Mesenchymal stem cell (in vitro differentiated cells and primary cell): ENCODE results near the gene LRP1B.

ENCODE experiments used
- DNase-seq: peaks from one replicate; pipeline ENCODE4 v3.0.0-alpha.2; 2013
- H2AFZ ChIP-seq: one replicate; pipeline ENCODE4 v1.6.1; 2013; ENCODE audit warnings: low read depth, mild to moderate bottlenecking, control low read depth, inconsistent platforms, low read length, moderate library complexity
- H2AK5ac ChIP-seq: 2 replicates; pipeline ENCODE4 v1.6.1; 2013; ENCODE audit warnings: low read length, moderate library complexity, mild to moderate bottlenecking, inconsistent platforms; ENCODE audit not compliant: severe bottlenecking
- H2BK120ac ChIP-seq: one replicate; pipeline ENCODE4 v1.6.1; 2013; ENCODE audit warnings: low read depth, mild to moderate bottlenecking, inconsistent platforms, low read length, moderate library complexity
- H2BK12ac ChIP-seq, 2 experiments: one replicate each; pipeline ENCODE4 v1.6.1; 2013; ENCODE audit warnings: inconsistent platforms in 2 of 2, low read length in 2 of 2, mild to moderate bottlenecking in 2 of 2, moderate library complexity in 2 of 2, control low read depth in 1 of 2
- H2BK15ac ChIP-seq: one replicate; pipeline ENCODE4 v1.6.1; 2013; ENCODE audit warnings: mild to moderate bottlenecking, low read depth, inconsistent platforms; ENCODE audit not compliant: poor library complexity, severe bottlenecking
- H2BK5ac ChIP-seq: 2 replicates; pipeline ENCODE4 v1.6.1; 2013; ENCODE audit warnings: low read depth, mild to moderate bottlenecking, low read length, control low read depth, inconsistent platforms; ENCODE audit not compliant: poor library complexity, severe bottlenecking
- H3K14ac ChIP-seq, 2 experiments: one replicate each; pipeline ENCODE4 v1.6.1; 2013; ENCODE audit warnings: inconsistent platforms in 2 of 2, low read length in 2 of 2, control low read depth in 1 of 2, mild to moderate bottlenecking in 1 of 2, moderate library complexity in 1 of 2
- H3K18ac ChIP-seq, 2 experiments: one replicate each; pipeline ENCODE4 v1.6.1; 2013; ENCODE audit warnings: inconsistent platforms in 2 of 2, low read length in 2 of 2, control low read depth in 1 of 2, low read depth in 1 of 2, mild to moderate bottlenecking in 1 of 2
- H3K23ac ChIP-seq, 2 experiments: one replicate each; pipeline ENCODE4 v1.6.1; 2013; ENCODE audit warnings: inconsistent platforms in 2 of 2, low read length in 2 of 2, mild to moderate bottlenecking in 2 of 2, moderate library complexity in 2 of 2, control low read depth in 1 of 2
- H3K27ac ChIP-seq: 2 replicates; pipeline ENCODE4 v1.5.1; 2013; ENCODE audit warnings: mild to moderate bottlenecking, moderate library complexity, low read length, control low read depth, inconsistent platforms; ENCODE audit not compliant: poor library complexity, severe bottlenecking
- H3K27me3 ChIP-seq, 2 experiments: 2 replicates each; pipeline versions ENCODE4 v1.6.1 to v1.7.0; 2013; ENCODE audit warnings: low read length in 2 of 2, mild to moderate bottlenecking in 2 of 2, moderate library complexity in 2 of 2, control low read depth in 1 of 2, inconsistent platforms in 1 of 2; ENCODE audit not compliant: control insufficient read depth in 1 of 2, insufficient read depth in 1 of 2
- H3K36me3 ChIP-seq, 2 experiments: 2 replicates each; pipeline versions ENCODE4 v1.6.1 to v1.7.0; 2013; ENCODE audit warnings: low read length in 2 of 2, control low read depth in 1 of 2, inconsistent platforms in 1 of 2, low read depth in 1 of 2, mild to moderate bottlenecking in 1 of 2; ENCODE audit not compliant: insufficient read depth in 2 of 2, control insufficient read depth in 1 of 2
- H3K4ac ChIP-seq, 2 experiments: one replicate each; pipeline ENCODE4 v1.6.1; 2013; ENCODE audit warnings: inconsistent platforms in 2 of 2, low read length in 2 of 2, mild to moderate bottlenecking in 2 of 2, moderate library complexity in 2 of 2, control low read depth in 1 of 2, low read depth in 1 of 2
- H3K4me1 ChIP-seq: 2 replicates; pipeline ENCODE4 v1.6.1; 2013; ENCODE audit warnings: low read depth, low read length, control low read depth; ENCODE audit not compliant: control insufficient read depth, insufficient read depth
- H3K4me2 ChIP-seq: 2 replicates; pipeline ENCODE4 v1.6.1; 2013; ENCODE audit warnings: low read length, mild to moderate bottlenecking, inconsistent platforms; ENCODE audit not compliant: poor library complexity, severe bottlenecking
- H3K4me3 ChIP-seq, 2 experiments: 2 replicates each; pipeline versions ENCODE4 v1.5.1 to v1.7.0; 2013; ENCODE audit warnings: low read length in 2 of 2, mild to moderate bottlenecking in 2 of 2, control low read depth in 1 of 2, low read depth in 1 of 2; ENCODE audit not compliant: insufficient read depth in 1 of 2
- H3K79me1 ChIP-seq: replicated peaks from 2 replicates; pipeline ENCODE4 v1.6.1; 2013; ENCODE audit warnings: mild to moderate bottlenecking, control low read depth, low read length, inconsistent platforms; ENCODE audit not compliant: poor library complexity, severe bottlenecking
- H3K9ac ChIP-seq: 2 replicates; pipeline ENCODE4 v1.7.0; 2013; ENCODE audit warnings: mild to moderate bottlenecking, low read length, moderate library complexity
- H3K9me3 ChIP-seq: 2 replicates; pipeline ENCODE4 v1.7.0; 2013; ENCODE audit warnings: mild to moderate bottlenecking, low read length; ENCODE audit not compliant: control insufficient read depth
- H4K8ac ChIP-seq: one replicate; pipeline ENCODE4 v1.6.1; 2013; ENCODE audit warnings: inconsistent platforms, mild to moderate bottlenecking, low read length, moderate library complexity
- H4K91ac ChIP-seq: one replicate; pipeline ENCODE4 v1.6.1; 2013; ENCODE audit warnings: mild to moderate bottlenecking, low read length, inconsistent platforms
- WGBS: methylation state at CpG from one replicate; pipeline ENCODE4 v1.1.7; 2013; ENCODE audit warnings: mixed read lengths; 5-methylcytosine and 5-hydroxymethylcytosine counted together

Gene LRP1B

GRCh38 chr2:140249821-140250220, 1881.0 kb downstream of the LRP1B start:
- Histone ChIP-seq H3K4me2 (no peak overlapping the region), H3K4ac (no peak overlapping the region), H3K23ac (no peak overlapping the region), H4K8ac (no peak overlapping the region), H2BK12ac (no peak overlapping the region), H3K9ac (no peak overlapping the region), H3K36me3 (no peaks in the 10 kb centered on the region), H2AFZ (no peak overlapping the region), H3K18ac (no peak overlapping the region), H3K14ac (no peak overlapping the region), H3K4me1 (no peaks in the 10 kb centered on the region), H2BK5ac (no peak overlapping the region), H3K27me3 (no peaks in the 10 kb centered on the region), H3K27ac (no peak overlapping the region), H3K4me3 (no peak overlapping the region), H3K9me3 (no peaks in the 10 kb centered on the region), H3K79me1 (no peaks in the 10 kb centered on the region), H2BK120ac (no peak overlapping the region), H2AK5ac (no peak overlapping the region), H4K91ac (no peak overlapping the region), H2BK15ac (no peak overlapping the region)
- 89% methylated on average over 3 of the region's 4 CpGs for WGBS
- DNase-seq, result no peak

GRCh38 chr2:140248623-140249022, 1882.2 kb downstream of the LRP1B start:
- Histone ChIP-seq H3K27me3 (no peaks in the 10 kb centered on the region), H2AK5ac (no peak overlapping the region), H3K9me3 (no peaks in the 10 kb centered on the region), H2AFZ (no peak overlapping the region), H3K23ac (no peak overlapping the region), H3K18ac (no peak overlapping the region), H2BK5ac (no peak overlapping the region), H3K4me3 (no peak overlapping the region), H3K27ac (no peak overlapping the region), H3K4ac (no peak overlapping the region), H2BK12ac (no peak overlapping the region), H3K9ac (no peak overlapping the region), H3K14ac (no peak overlapping the region), H3K36me3 (no peaks in the 10 kb centered on the region), H3K4me1 (no peaks in the 10 kb centered on the region), H4K91ac (no peak overlapping the region), H4K8ac (no peak overlapping the region), H3K79me1 (no peaks in the 10 kb centered on the region), H2BK120ac (no peak overlapping the region), H2BK15ac (no peak overlapping the region), H3K4me2 (no peak overlapping the region)
- WGBS, result no CpG with 5 or more reads among the region's 2 CpGs
- DNase-seq, result no peak

GRCh38 chr2:140247451-140248195, 1883.2 kb downstream of the LRP1B start:
- Histone ChIP-seq H3K36me3 (no peaks in the 10 kb centered on the region), H3K79me1 (no peaks in the 10 kb centered on the region), H3K14ac (no peak overlapping the region), H2BK5ac (no peak overlapping the region), H3K27ac (no peak overlapping the region), H2BK12ac (no peak overlapping the region), H3K23ac (no peak overlapping the region), H2AFZ (no peak overlapping the region), H2AK5ac (no peak overlapping the region), H3K18ac (no peak overlapping the region), H3K4me1 (no peaks in the 10 kb centered on the region), H3K4me3 (peak overlapping the region in 1 of 2 experiments; percentile 32), H2BK15ac (no peak overlapping the region), H2BK120ac (no peak overlapping the region), H3K27me3 (no peaks in the 10 kb centered on the region), H3K4ac (no peak overlapping the region), H3K9ac (peak overlapping the region; percentile 11), H4K8ac (no peak overlapping the region), H4K91ac (no peak overlapping the region), H3K4me2 (no peak overlapping the region), H3K9me3 (no peaks in the 10 kb centered on the region)
- 76% methylated on average over 4 of the region's 4 CpGs for WGBS
- DNase-seq, result peak; percentile 17

GRCh38 chr2:140246957-140247356, 1883.9 kb downstream of the LRP1B start:
- no CpG with 5 or more reads among the region's 1 CpG for WGBS
- Histone ChIP-seq H3K9ac (no peak overlapping the region), H2BK15ac (no peak overlapping the region), H3K4me1 (no peaks in the 10 kb centered on the region), H3K27ac (no peak overlapping the region), H3K23ac (no peak overlapping the region), H2BK12ac (no peak overlapping the region), H3K9me3 (no peaks in the 10 kb centered on the region), H2BK120ac (no peak overlapping the region), H3K4me2 (no peak overlapping the region), H3K79me1 (no peaks in the 10 kb centered on the region), H3K36me3 (no peaks in the 10 kb centered on the region), H3K4me3 (no peak overlapping the region), H3K14ac (no peak overlapping the region), H4K8ac (no peak overlapping the region), H2BK5ac (no peak overlapping the region), H4K91ac (no peak overlapping the region), H2AK5ac (no peak overlapping the region), H3K18ac (no peak overlapping the region), H2AFZ (no peak overlapping the region), H3K4ac (no peak overlapping the region), H3K27me3 (no peaks in the 10 kb centered on the region)
- no peak for DNase-seq
